ENCODE data around the gene DCST2. TPM values are rescaled to one million over a fixed set of nuclear protein-coding genes. Genes with fewer than 3 reads are reported as not detected.

DCST2 gene
- total and polyA plus RNA-seq, 9 of the 15 experiments (the other 6 are each of a cell fraction or from before 2014, with no cell fraction given): 0.09 to 0.49 (median 0.11) TPM; not detected in 3

DNA sequence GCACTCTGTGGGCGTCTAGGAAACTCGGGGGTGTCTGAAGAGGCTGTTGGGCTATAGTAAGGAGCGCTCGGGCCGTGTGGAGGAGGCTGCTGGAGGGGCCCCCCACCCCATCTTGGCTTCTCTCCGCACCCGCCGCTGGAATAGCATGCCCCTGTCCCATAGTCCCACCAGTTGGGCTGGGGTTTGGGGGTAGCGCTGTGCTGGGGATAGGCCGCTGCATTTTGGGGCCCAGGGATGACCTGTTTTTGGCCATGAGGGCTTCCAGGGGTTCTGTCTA is 45.6 kb upstream of the DCST2 start:
- peaks cover 40 to 66% of the 10 kb centered on the region in 2 experiments for H3K4me1 ChIP-seq (replicated peaks in 1 of 2; ENCODE audit: control insufficient read depth in 2 of 2, insufficient read depth in 2 of 2, low read length in 2 of 2)
- H3K36me3 ChIP-seq (ENCODE audit: control insufficient read depth, insufficient read depth, low read length): no peaks in the 10 kb centered on the region
- H2AFZ ChIP-seq (ENCODE audit: low read depth, low read length): peak overlapping the region; percentile 47
- peaks cover 6% of the 10 kb centered on the region for H3K9me1 ChIP-seq (ENCODE audit: control insufficient read depth, insufficient read depth, low read length)
- H4K20me1 ChIP-seq (replicated peaks; ENCODE audit: control insufficient read depth, insufficient read depth, low read length): peaks cover 21% of the 10 kb centered on the region
- TF ChIP-seq CREBBP (IDR thresholded peaks at IDR 0.05; ENCODE audit: low read depth, low read length) (no peak), RBFOX2 (IDR thresholded peaks at IDR 0.05; ENCODE audit: low read depth, low read length) (0 out of 2 replicates have a peak, but pooled peaks have one; percentile 3), NFRKB (IDR thresholded peaks at IDR 0.05; ENCODE audit: low read depth) (no peak)
- peaks cover 3 to 8% of the 10 kb centered on the region in 2 experiments; a peak in 2 of 5 replicates for H3K27me3 ChIP-seq (ENCODE audit: control insufficient read depth in 2 of 2, insufficient read depth in 2 of 2, low read length in 2 of 2)
- H3K9me3 ChIP-seq (replicated peaks; ENCODE audit: control insufficient read depth, insufficient read depth, low read depth, low read length): no peaks in the 10 kb centered on the region
- no peak overlapping the region for H3K27ac ChIP-seq (ENCODE audit: extremely low read depth, low read depth, low read length)
- peaks cover 3% of the 10 kb centered on the region; the same call in 2 of the 3 replicates for H3K79me2 ChIP-seq (ENCODE audit: control insufficient read depth, insufficient read depth, low read length)
- peak overlapping the region; percentile 39 to 88 for H3K9ac ChIP-seq (ENCODE audit: insufficient read depth in 1 of 2, low read depth in 2 of 2, low read length in 2 of 2)
- ATAC-seq (peak; percentile 15), DNase-seq (ENCODE audit: extremely low read depth in 1 of 4, low spot score in 3 of 4) (no peak), FAIRE-seq (no peak)
- POLR2A ChIA-PET: interaction anchor here (0.8 kb wide), 1 partner anchor 67 kb away, joined by 3 read pairs; no protein-coding TSS in a partner anchor
- intact Hi-C loops (cut with micrococcal nuclease) (loop anchor here (5.0 kb wide), 1 partner anchor 77 kb away; the partner anchor contains the start of gene ZBTB7B), in situ Hi-C loops (cut with MboI) (no loop called here)
- peak overlapping the region; percentile 66 for H3K4me2 ChIP-seq (ENCODE audit: insufficient read depth, low read length)
- no TSS peak for BruUV-seq (replicated peaks)
- WGBS (ENCODE audit: insufficient coverage, low coverage, missing lambda C conversion rate): 13% methylated on average over 8 of the region's 10 CpGs
- H3K4me3 ChIP-seq: peak overlapping the region; percentile 51
- CTCF ChIA-PET (ENCODE audit: low intra/inter-chr PET ratio): interaction anchor here (9.0 kb wide), 1 partner anchor 16 kb away, joined by 153 read pairs; the partner anchor contains the start of gene EFNA4

- Histone ChIP-seq H3K4me1 (replicated peaks in 1 of 2; ENCODE audit: control insufficient read depth in 2 of 2, insufficient read depth in 2 of 2, low read length in 2 of 2) (peaks cover 37 to 65% of the 10 kb centered on the region in 2 experiments), H4K20me1 (replicated peaks; ENCODE audit: control insufficient read depth, insufficient read depth, low read length) (peaks cover 16% of the 10 kb centered on the region), H3K27ac (ENCODE audit: extremely low read depth, low read depth, low read length) (peak within 1 kb of the TSS; percentile 34), H3K9ac (ENCODE audit: insufficient read depth in 1 of 2, low read depth in 2 of 2, low read length in 2 of 2) (peak within 1 kb of the TSS; percentile 52 to 88), H3K9me3 (replicated peaks; ENCODE audit: control insufficient read depth, insufficient read depth, low read depth, low read length) (no peaks in the 10 kb centered on the region), H3K4me2 (ENCODE audit: insufficient read depth, low read length) (peak within 1 kb of the TSS; percentile 66), H3K79me2 (ENCODE audit: control insufficient read depth, insufficient read depth, low read length) (peaks cover 3% of the 10 kb centered on the region; the same call in 2 of the 3 replicates), H3K4me3 (peak within 1 kb of the TSS; percentile 51), H3K27me3 (ENCODE audit: control insufficient read depth in 2 of 2, insufficient read depth in 2 of 2, low read length in 2 of 2) (peaks cover 3 to 8% of the 10 kb centered on the region in 2 experiments; a peak in 2 of 5 replicates), H2AFZ (ENCODE audit: low read depth, low read length) (peak within 1 kb of the TSS; percentile 87), H3K9me1 (ENCODE audit: control insufficient read depth, insufficient read depth, low read length) (peaks cover 6% of the 10 kb centered on the region), H3K36me3 (ENCODE audit: control insufficient read depth, insufficient read depth, low read length) (no peaks in the 10 kb centered on the region)
- POLR2A ChIA-PET: interaction anchor here (0.8 to 1.7 kb wide), 2 partner anchors 66 to 94 kb away, joined by 3 to 5 read pairs; partner anchors contain the start of gene KRTCAP2
- intact Hi-C loops (cut with micrococcal nuclease) (loop anchor here (5.0 kb wide), 1 partner anchor 76 kb away; the partner anchor contains the start of gene ZBTB7B), in situ Hi-C loops (cut with MboI) (no loop called here)
- WGBS (ENCODE audit: insufficient coverage, low coverage, missing lambda C conversion rate): under 1% methylated on average over 19 of the region's 59 CpGs
- BruUV-seq (replicated peaks): no TSS peak
- peak; percentile 74 for ATAC-seq
- peak; percentile 59 for FAIRE-seq
- DNase-seq (ENCODE audit: extremely low read depth in 1 of 4, low spot score in 3 of 4): peak; percentile 86 to 98 (median 98)
- CTCF ChIA-PET (ENCODE audit: low intra/inter-chr PET ratio): interaction anchor here (0.6 to 9.0 kb wide), 2 partner anchors 16 to 41 kb away, joined by 3 to 153 read pairs; partner anchors contain the start of gene EFNA4
- TF ChIP-seq CEBPB (tag; IDR thresholded peaks at IDR 0.05) (no peak), POLR2AphosphoS5 (IDR thresholded peaks at IDR 0.05; ENCODE audit: control insufficient read depth, insufficient read depth, low read depth, low read length) (peak; percentile 31; the same call in 1 of the 2 replicates), TCFL5 (CRISPR knock-in tag; conservative IDR thresholded peaks at IDR 0.05) (no peak), ZNF699 (CRISPR knock-in tag; IDR thresholded peaks at IDR 0.05; ENCODE audit: insufficient replicate concordance) (no peak), DIDO1 (tag; IDR thresholded peaks at IDR 0.05; ENCODE audit: low read depth) (no peak), ATF4 (CRISPR knock-in tag; IDR thresholded peaks at IDR 0.05) (no peak), YY1 (IDR thresholded peaks at IDR 0.05; ENCODE audit: borderline replicate concordance in 1 of 3, control insufficient read depth in 1 of 3, extremely low read depth in 1 of 3, insufficient read depth in 3 of 3, insufficient read length in 1 of 3, insufficient replicate concordance in 2 of 3, low read depth in 1 of 3, low read length in 2 of 3) (peak in 1 of 3 experiments; percentile 10)
Observed at GRCh38 chr1:155078469-155079209, 45.1 kb upstream of the DCST2 start, which contains the start of gene EFNA3. Gene EFNA3 (plus strand): TSS chr1:155078837. CDS start chr1:155078942, 105 bp downstream.

Data from K562 (cell line).